Panc1 (cell line): Measurements from ENCODE around the gene SLAIN2.

Experiments
- CTCF ChIP-seq: fragments of 450-650 bp; IDR thresholded peaks from 2 replicates; pipeline ENCODE4 v1.5.1; 2017; ENCODE audit warnings: mild to moderate bottlenecking
- POLR2AphosphoS5 ChIP-seq: IDR thresholded peaks from 2 replicates; pipeline ENCODE4 v1.6.1; 2012; ENCODE audit warnings: mild to moderate bottlenecking, low read depth, low read length, moderate library complexity
- REST ChIP-seq, 2 experiments: IDR thresholded peaks; 2 replicates each; pipeline ENCODE4 v1.6.1; 2011 to 2012; ENCODE audit warnings: low read depth in 2 of 2, control low read depth in 1 of 2, low read length in 1 of 2, mild to moderate bottlenecking in 1 of 2, moderate library complexity in 1 of 2; ENCODE audit not compliant: insufficient read depth in 1 of 2
- SIN3A ChIP-seq: IDR thresholded peaks from 2 replicates; pipeline ENCODE4 v1.6.1; 2012; ENCODE audit warnings: low read depth, mild to moderate bottlenecking, low read length, moderate library complexity, borderline replicate concordance; ENCODE audit not compliant: insufficient read depth

- TF ChIP-seq CTCF (no peak), POLR2AphosphoS5 (no peak), REST (IDR thresholded peaks at IDR 0.05; ENCODE audit: insufficient read depth in 1 of 2, low read depth in 2 of 2, low read length in 1 of 2) (no peak), SIN3A (no peak)
Observed at GRCh38 chr4:48467891-48468290, 126.6 kb downstream of the SLAIN2 start.
